NCI-H146 treated with DMSO at 0.1 percent for 48 hours (cell line): ENCODE data around the gene DMXL2.
"Not testable (repeated sequence)": the region's sequence is repeated elsewhere in the genome, so short reads cannot be mapped to it uniquely, and the experiment has no call there.

ENCODE experiments used
- DNase-seq: peaks from one replicate; lab custom pipeline; 2025; ENCODE audit not compliant: unreplicated experiment; lab: John Stamatoyannopoulos, UW

DMXL2 gene

GRCh38 chr15:51577636-51578304, 44.8 kb downstream of the DMXL2 start:
- no peak for DNase-seq

- no peak for DNase-seq
Observed at GRCh38 chr15:51576911-51577500, 45.6 kb downstream of the DMXL2 start.

- no peak for DNase-seq
Observed at GRCh38 chr15:51576286-51576850, 46.2 kb downstream of the DMXL2 start.

- DNase-seq = no peak
Observed at GRCh38 chr15:51575775-51576174, 46.8 kb downstream of the DMXL2 start.

- DNase-seq = not testable (repeated sequence)
Observed at GRCh38 chr15:51573352-51573751, 49.2 kb downstream of the DMXL2 start.

GRCh38 chr15:51568939-51569784, 53.4 kb downstream of the DMXL2 start:
- not testable (repeated sequence) for DNase-seq

GRCh38 chr15:51561271-51561670, 61.3 kb downstream of the DMXL2 start:
- no peak for DNase-seq

- DNase-seq = no peak
Observed at GRCh38 chr15:51558876-51559275, 63.7 kb downstream of the DMXL2 start.

- no peak for DNase-seq
Observed at GRCh38 chr15:51558411-51558810, 64.2 kb downstream of the DMXL2 start.

- no peak for DNase-seq
Observed at GRCh38 chr15:51550841-51551240, 71.7 kb downstream of the DMXL2 start.

GRCh38 chr15:51547656-51548055, 74.9 kb downstream of the DMXL2 start:
- DNase-seq = no peak

GRCh38 chr15:51536965-51537574, 85.5 kb downstream of the DMXL2 start:
- no peak for DNase-seq

- DNase-seq = no peak
Observed at GRCh38 chr15:51533672-51534398, 88.7 kb downstream of the DMXL2 start.

GRCh38 chr15:51526955-51527354, 95.6 kb downstream of the DMXL2 start:
- no peak for DNase-seq

- no peak for DNase-seq
Observed at GRCh38 chr15:51524376-51524775, 98.2 kb downstream of the DMXL2 start.

- no peak for DNase-seq
Observed at GRCh38 chr15:51516291-51516690, 106.3 kb downstream of the DMXL2 start.

GRCh38 chr15:51505251-51505650, 117.3 kb downstream of the DMXL2 start:
- no peak for DNase-seq

- DNase-seq = no peak
Observed at GRCh38 chr15:51503003-51503402, 119.6 kb downstream of the DMXL2 start.

GRCh38 chr15:51499379-51499976, 123.1 kb downstream of the DMXL2 start:
- peak; percentile 24 for DNase-seq

- DNase-seq = no peak
Observed at GRCh38 chr15:51497806-51498205, 124.8 kb downstream of the DMXL2 start.
